Measurements from ENCODE around the gene C10orf67.

- TF ChIP-seq, protein P1, sequence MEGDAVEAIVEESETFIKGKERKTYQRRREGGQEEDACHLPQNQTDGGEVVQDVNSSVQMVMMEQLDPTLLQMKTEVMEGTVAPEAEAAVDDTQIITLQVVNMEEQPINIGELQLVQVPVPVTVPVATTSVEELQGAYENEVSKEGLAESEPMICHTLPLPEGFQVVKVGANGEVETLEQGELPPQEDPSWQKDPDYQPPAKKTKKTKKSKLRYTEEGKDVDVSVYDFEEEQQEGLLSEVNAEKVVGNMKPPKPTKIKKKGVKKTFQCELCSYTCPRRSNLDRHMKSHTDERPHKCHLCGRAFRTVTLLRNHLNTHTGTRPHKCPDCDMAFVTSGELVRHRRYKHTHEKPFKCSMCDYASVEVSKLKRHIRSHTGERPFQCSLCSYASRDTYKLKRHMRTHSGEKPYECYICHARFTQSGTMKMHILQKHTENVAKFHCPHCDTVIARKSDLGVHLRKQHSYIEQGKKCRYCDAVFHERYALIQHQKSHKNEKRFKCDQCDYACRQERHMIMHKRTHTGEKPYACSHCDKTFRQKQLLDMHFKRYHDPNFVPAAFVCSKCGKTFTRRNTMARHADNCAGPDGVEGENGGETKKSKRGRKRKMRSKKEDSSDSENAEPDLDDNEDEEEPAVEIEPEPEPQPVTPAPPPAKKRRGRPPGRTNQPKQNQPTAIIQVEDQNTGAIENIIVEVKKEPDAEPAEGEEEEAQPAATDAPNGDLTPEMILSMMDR (conservative IDR thresholded peaks at IDR 0.05; ENCODE audit: low read depth, low read length), result no peak
- TF ChIP-seq EZH2 (IDR thresholded peaks at IDR 0.05; ENCODE audit: borderline replicate concordance, low read depth, low read length, poor library complexity, severe bottlenecking), result no peak
Measured at GRCh38 chr10:23205972-23206642, 138.5 kb downstream of the C10orf67 start.

All from A673 (cell line).